ENCODE data around the gene TBKBP1.
"Not testable (repeated sequence)": the region's sequence is repeated elsewhere in the genome, so short reads cannot be mapped to it uniquely, and the experiment has no call there.

The TBKBP1 gene

DNA sequence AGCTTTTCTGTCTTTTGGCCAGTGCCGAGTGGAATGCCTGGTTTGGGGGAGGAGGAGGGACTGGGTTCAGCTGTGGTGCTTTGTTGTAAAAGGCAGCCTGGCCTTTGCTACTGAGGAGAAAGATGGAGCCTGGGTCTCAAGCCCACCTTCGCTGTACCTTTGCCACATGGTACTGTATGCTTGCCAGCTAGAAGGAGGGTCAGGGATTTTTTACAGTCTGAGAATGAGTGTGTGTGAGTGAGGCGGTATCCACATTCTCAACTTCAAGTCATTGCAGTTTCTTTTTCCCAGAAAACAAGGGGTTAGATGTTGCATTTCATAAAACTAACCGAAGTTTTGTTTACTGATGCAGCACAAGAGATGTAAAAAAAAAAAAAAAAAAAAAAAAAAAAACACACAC is 11.2 kb upstream of the TBKBP1 start:
- not testable (repeated sequence) for DNase-seq

DNA sequence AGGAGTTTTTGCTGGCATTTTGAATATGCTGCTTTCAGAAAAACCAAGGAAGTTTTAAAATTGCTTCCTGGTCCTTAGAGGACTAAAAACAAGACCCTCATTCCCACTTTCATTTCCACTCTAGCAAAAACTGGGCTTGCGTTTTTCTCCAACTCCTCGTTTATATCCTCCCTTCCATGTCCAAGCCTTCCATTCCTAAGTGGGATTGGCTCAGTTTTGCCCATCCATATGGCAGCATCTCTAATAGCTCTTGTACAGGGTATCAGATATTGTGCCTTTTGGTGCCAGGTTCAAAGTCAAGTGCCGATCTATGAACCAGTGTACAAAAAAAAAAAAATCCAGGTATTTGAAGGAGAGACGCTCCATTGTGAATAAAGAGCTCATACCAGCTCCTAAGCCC is 9.9 kb upstream of the TBKBP1 start:
- no peak for DNase-seq

DNA sequence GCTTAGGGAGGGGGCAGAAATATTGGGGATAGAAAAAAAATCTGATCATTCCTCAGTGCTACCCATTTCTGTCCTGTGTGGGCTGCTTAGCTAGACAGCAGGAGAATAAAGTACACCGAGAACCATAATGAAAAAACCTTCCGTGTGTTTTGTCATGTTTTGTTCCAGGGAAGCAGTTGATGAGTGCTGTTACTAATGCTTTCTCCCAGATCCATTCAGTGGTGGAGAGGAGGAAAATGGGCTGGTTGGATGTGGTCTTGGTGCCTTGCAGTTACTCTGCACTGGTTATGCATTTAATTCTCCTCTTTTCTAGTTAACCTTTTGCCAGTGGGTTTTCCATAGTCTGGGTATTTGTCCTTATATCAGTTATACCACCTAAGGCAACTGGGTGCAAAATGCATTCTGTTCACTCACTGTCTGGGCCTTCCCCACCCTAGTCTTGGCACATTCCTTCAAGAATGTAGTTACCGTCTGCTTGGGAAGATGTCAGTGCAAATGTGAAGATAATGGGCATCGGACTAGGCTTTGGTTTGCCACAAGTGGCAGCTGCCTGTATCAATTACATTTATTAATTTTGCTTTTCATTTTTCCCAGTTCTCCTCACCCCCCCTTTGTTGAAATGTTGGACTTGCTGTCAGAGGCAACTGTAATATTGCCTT is 9.3 kb upstream of the TBKBP1 start:
- no peak for DNase-seq

DNA sequence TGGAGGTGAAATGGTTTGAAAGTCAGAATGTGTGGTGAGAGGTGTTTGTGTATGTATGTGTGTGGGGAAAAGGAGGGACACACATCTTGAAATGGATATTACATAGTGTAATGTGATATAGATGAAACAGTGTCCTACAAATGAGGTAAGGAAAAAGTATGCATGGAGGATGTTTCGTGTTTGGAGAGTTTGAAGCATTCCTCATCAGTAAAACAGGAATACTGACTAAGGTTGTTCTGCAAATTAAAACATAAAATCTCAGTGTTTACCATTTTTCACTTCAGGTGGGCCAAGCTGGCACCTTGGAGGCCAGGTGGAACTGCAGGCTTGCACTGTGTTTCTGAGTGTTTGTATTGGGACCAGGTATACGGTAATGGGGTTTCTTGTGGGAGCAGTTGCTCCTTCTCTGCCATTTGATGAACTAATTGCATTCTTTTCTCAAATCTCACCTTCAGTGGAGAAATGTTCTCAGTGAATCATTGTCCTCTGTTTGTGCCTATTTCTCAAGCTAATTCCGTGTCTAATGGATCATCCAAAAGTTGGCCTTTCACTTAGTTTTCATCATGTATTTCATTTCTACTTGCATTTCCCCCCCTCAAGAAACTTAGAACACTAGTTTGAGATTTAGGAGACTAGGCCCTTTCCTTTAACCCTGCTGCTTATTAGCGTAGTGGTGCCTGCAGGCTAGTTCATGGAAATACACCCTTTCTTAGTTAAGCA is 8.2 kb upstream of the TBKBP1 start:
- DNase-seq = no peak

DNA sequence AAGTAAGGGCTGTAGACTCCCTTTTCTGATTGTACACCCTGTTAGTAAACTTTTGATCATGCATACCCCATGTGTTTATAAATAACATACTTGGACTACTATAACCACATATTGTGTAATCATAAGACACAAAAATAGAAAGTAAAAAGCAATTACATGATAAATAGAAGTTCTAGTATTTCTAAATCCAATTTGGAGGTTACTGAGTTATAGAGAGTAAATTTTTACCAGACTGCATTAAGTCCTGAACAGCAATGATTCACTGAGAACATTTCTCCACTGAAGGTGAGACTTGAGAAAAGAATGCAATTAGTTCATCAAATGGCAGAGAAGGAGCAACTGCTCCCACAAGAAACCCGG is 7.7 kb upstream of the TBKBP1 start:
- no peak for DNase-seq

DNA sequence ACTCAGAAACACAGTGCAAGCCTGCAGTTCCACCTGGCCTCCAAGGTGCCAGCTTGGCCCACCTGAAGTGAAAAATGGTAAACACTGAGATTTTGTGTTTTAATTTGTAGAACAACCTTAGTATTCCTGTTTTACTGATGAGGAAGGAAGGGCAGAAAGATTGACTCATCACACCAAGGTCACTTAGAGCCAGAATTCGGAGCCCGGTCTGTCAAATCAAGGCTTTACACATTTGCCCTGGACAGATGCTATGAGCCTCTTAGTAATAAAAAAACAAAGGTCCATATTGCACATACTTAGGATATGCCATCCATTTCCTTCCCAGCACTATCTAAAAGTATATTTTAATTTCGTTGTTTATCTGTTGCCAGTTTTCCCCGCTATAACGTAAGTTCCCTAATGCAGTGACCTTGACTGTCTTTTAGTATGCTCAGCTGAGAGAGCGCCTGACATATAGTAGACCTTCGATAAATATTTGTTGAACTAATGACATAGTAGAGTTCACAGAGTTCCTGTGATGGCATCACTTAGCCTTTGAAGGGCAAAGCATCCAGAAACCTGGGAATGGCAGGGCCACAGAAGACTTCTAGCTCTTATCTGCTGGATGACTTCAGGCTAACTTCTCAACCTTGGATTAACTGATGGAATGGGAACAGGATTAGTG is 7.2 kb upstream of the TBKBP1 start:
- DNase-seq = no peak

DNA sequence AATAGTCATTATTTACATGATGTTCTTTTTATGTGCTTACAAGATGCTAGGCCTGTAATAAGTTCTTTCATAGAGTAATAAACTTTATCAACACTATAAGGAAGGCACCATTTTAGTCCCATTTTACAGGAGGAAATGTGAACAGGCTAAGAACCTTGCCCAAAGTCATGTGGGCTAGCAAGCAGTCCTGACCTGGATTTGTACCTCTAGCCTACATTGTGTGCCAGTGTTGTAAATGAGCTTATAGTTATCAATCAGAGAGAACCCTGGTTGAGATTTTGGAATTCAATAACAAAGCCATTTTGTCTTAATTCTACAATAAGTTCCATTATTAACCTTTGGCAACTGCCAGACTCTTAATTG is 6.7 kb upstream of the TBKBP1 start:
- DNase-seq = no peak

DNA sequence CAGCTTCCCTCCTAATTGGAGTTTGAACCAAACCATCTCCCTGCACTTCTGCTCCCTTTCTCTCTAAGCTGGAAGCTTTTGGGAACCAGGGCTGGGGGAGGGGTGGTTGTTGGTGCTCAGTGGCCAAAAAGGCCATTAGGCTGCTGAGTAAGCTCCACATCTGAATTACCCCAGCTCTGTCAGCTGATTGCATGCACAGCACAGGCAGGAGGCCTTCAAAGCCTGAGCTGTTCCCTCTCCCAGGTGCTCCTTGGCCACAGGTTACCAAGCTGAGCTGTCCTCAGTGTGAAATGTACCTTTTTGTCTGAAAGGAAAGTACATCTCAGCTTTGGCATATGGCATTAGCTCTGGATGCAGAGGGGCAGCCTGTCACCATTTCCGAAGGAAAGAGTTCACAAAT is 6.2 kb upstream of the TBKBP1 start:
- DNase-seq = no peak

DNA sequence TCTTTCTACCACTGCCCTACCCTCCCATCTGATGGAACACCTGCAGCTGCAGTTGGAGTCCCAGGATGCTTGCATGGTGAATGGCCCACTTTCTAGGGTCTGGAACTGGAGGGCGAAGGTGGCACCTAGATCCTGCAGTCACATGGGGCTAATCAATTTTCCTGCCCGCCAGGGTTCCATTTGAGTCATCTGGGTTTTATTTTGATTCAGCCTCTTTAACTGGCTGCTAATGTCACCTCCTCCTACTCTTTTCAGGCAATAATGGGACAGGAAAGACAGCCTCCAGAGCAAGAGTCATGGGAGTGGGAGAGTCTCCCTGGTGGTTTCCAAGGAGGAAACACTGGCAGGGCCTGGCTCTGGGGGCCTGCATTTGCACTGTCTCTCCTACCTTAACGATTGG is 3.8 kb upstream of the TBKBP1 start:
- no peak for DNase-seq

DNA sequence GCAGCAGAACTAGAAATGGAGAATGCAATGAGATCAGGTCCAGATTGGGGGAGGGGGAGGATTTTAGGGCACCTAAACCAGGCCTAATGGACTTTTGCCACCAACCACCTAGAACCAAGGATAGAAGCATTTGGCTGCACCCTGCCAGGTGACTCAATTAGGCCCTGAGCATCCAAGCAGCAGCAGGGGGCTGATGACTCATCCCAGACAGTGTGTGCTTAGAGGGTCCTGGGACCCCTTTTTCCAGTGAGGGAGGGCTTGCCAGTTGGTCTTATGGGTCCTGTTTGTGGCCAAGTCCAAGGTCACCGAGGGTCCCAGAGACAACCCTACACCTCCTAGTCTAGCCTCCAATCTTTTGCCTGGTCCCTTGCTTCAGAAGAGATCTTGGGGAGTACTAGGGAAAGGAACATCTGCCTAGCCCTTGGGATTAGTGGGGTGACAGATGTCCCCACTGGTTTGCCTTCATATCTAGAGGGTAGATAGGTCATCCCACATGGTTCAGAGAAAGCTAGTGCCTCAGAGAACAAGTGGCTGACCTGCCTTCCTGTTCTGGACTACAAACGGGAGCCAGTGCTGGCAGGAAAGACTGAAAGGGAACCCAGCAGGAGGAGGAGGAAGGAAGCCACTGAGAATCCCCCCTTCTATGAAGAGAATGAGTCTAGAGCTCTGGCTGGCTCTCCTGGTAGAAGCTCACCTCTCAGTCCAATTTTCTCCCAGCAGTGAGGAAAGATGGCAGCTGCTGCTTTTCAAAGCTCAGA is 1.6 kb upstream of the TBKBP1 start:
- DNase-seq = no peak

DNA sequence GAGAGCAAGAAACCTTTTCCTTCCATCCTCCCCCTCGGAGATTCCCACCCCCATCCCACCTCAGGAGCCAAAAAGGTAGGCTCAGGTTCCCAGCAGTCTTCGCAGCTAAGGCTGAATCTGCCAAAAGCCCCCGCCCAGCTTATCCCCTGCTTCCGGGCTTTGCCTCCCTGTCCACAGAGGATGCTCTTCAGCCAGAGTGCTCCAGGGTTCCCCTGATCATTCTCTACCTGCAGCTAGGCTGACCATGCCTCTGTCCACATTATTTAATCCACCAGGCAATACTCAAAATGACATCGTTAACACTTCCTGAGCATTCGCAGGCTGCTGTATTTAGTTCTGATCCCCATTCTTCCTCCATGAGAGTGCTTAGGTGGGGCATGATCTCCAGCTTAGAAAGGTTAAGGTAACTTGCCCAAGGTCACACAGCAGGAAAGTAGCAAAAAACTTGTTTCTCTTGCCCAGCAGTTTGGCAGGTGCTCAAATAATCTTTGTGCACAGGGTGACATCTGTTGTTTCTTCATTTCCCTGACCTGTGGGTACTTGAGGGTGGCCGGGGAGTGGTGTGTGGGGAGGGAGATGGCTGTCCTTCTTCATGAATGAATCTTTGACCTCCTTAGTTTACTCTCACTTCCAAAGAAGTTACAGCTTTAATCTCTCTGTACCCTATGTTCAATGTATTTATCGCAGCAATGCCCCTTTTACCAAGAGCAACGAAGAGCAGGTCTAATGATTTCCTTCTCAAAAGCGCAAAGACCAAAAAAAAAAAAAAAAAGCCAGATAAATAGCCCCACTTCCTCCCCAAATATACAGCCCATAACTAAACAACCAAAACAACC is 848 bp upstream of the TBKBP1 start:
- DNase-seq = no peak

DNA sequence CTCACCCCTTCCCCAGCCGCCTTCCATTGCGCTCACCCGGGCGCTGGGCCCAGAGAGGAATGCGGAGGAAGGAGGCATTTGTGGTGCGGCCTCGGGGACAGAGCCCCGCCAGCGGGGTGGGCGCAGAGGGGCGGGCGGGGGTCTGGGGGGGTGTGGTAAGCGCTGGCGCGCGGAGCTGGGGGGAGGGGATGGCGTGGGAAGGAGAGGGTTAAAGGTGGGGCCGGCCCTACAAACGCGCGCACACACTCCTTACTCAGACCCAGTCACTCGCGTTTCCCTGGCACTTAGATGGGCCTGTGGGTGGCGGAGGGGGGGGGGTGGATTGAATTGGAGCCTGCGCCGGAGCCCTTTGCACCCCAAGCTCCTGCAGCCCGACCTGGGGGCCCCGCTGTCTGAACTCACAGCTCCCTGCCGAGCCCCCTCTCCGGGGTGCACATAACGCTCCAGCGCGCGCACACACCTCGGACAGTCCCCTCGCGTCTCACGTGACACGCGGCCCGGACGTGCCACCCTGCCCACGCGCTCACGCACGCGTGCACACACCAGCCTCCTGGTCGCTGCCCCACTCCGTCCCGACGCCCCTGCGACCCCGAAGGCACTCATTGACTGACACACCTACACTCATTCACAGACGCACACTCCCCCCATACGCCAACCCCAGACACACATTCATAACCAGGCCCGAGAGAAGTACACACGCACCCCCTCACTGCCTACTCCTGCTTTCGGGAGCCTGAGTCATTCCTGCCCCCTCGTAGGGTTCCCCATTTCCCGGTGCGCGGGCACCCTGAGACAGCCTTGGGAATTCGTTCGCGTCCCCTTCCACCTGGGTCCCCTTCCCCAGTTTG is 844 bp downstream of the TBKBP1 start:
- no peak for DNase-seq

DNA sequence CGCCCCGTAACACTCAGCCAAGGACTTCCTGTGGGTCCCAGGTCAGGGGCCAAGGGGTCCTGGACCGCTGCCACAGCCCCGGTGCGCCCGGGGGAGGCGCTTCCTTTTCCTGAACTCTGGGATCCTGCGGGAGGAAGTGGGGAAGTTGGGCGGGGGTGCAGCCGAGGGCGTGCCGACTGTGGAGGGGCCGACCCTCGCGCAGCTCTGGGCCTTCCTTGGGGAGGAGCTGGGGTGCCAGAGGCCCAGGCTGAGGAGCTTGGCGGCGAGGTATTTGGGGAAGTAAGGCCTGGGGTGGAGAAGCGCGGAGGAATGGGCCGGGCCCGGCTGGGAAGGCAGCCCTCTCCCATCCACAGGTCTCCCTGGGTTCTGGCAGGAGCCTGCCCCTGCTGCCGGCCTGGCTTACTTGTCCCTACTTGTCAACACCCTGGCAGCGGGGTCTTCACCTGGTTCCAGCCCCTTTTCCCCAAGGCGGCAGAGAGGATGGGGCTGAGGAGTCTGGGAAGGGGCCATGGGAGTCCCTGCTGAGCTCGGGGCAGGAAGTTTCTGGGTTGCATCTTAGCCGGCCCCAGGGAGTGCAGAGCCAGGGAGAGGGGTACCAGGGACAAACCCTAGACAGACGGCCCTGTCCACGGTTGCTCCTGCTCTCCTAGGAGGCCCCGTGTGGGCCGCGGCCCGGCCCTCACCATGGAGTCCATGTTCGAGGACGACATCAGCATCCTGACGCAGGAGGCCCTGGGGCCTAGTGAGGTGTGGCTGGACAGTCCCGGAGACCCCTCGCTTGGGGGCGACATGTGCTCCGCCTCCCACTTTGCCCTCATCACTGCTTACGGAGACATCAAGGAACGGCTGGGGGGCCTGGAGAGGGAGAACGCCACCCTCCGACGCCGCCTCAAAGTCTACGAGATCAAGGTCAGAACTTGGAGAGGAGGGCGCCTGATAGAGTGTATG is 1.7 kb downstream of the TBKBP1 start:
- no peak for DNase-seq

DNA sequence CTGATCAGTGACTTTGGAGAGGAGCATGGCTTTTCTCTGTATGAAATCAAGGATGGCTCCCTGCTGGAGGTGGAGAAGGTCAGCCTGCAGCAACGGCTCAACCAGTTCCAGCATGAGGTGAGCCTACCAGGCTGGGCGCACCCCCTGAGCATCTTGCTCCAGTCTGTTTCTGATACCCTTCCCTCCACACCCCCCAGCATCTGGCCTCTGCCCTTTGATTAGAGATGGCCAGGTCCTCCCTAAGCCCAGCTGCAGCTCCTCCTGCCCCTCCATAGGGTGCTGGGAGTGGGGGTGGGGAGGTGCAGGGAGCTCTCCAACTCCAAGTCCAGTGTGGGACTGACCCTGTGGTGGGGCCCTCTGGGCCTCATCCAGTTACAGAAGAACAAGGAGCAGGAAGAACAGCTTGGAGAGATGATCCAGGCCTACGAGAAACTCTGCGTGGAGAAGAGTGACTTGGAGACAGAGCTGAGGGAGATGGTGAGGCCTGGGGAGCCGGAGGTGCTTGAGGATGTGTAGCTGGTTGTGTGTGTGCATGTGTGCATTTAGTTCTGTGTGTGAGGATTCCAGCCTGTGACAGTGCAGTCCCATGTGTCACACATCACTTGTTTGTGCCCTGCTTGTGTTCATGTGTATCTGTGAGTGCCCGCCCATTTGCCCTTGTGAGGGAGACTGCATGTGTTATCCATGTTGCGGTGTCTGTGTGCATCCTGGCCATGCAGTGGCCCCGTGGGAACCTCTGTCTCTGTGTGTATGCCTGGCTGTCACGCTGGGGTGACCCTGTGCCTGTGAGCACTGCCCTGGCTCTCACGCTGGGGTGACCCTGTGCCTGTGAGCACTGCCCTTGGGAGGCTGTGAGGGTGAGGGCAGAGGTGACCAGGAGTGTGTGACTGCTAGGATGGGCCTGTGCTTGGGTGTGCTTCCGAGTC is 3.0 kb downstream of the TBKBP1 start:
- no peak for DNase-seq

DNA sequence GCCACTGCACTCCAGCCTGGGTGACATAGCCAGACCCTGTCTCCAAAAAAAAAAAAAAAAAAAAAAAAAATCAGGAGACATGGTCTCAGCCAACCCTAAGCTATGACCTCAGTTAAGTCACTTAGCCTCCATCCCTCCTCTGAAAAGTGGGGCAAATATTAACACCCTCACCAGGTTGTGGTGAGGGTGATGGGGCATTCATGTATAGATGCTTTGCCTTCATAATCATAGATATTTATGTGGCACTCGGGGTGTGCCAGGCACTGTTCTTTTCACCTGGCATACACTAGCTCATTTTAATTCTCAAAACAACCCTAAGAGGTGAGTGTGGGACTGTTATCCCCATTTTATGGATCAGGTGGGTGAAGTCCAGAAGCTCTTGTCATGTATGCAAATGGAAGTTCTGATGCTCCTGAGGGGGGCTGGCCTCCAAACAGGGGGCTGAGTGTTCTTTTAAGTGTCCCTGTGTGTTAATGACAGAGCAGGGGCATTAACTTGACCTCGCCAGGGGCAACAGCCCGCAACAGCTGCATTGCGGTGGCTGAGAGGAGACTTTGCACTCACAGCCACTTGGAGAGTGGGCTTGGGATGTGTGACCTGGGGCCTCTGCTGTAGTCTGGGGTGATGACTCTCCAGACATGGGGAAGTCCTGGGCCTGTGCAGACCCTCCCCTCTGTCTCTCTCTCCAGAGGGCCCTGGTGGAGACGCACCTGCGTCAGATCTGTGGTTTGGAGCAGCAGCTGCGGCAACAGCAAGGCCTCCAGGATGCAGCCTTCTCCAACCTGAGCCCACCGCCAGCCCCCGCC is 4.1 kb downstream of the TBKBP1 start:
- DNase-seq = no peak

DNA sequence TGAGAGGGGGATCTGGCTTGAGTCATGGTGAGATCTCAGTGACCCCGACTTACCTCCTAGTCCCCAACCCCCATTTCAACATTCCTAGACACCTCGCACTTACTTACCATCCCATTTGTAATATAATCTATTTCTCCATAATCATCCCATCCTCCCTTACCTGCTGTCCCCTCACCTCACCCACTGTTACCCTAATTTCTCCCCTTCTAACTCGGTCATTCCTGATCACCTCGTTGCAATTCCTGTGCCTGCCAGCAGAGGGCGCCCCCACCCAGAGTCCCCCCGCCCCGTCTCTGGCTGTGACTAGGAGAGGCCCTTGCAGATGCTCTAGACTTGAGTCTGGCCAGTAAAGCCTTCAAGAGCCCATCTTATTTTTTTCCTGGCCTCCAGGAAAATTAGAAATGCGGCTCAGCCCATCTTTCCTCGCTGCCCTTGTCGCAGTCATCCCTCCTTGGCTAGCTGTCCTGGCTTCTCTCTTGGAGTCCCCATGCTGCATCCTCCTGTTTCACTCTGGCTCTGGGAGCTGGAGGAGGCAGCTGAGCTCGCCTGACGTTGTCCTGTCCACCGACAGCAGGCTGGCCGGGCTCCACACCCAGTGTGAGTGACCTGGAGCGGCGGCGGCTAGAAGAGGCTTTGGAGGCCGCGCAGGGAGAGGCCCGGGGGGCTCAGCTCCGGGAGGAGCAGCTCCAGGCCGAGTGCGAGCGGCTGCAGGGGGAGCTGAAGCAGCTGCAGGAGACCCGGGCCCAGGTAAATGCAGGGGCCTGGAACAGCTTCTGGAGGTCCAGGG is 5.0 kb downstream of the TBKBP1 start:
- no peak for DNase-seq

DNA sequence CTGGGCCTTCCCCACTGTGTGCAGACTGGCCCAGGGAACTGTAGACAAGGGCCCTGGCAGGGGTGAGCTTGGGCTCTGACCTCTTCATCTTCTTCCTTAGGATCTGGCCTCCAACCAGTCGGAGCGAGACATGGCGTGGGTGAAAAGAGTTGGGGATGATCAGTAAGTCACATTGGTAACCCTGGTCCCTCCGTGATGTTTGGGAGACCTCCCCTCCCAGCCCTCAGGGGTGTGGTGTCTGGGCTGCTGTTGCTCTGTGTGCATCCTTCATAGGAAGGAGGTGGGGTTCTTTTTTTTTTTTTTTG is 5.5 kb downstream of the TBKBP1 start:
- no peak for DNase-seq
